CD4-positive, alpha-beta T cell (primary cell): Measurements from ENCODE around the gene TAF3. TPM values are rescaled to one million over a fixed set of nuclear protein-coding genes. Genes with fewer than 3 reads are reported as not detected.

Source experiments
- ATAC-seq: fragments of 200-7000 bp; cut with Tn5 transposase; one replicate; pipeline ENCODE4 v1.10.0; 2022; ENCODE audit warnings: mild to moderate bottlenecking; ENCODE audit not compliant: poor library complexity
- CTCF ChIA-PET: fragments of 350-600 bp; sonication (Branson Sonifier 250); formaldehyde crosslinking; loops from one replicate; lab custom pipeline; 2021; ENCODE audit warnings: antibody characterized with exemption, inconsistent platforms; lab: Charles Lee
- POLR2A ChIA-PET: fragments of 350-600 bp; sonication (Branson Sonifier 250); formaldehyde crosslinking; loops from one replicate; lab custom pipeline; 2021; ENCODE audit warnings: antibody characterized with exemption, inconsistent platforms; lab: Charles Lee
- DNase-seq, 14 experiments: peaks; one replicate each; pipeline ENCODE4 v3.0.0-alpha.2; 2013 to 2020; ENCODE audit warnings: mixed read lengths in 2 of 14
- H3K27ac ChIP-seq, 2 donors: one replicate each; pipeline versions ENCODE4 v1.5.1 to v1.7.0; 2013; ENCODE audit warnings: low read length in 2 of 2, low read depth in 1 of 2, mild to moderate bottlenecking in 1 of 2
- H3K27me3 ChIP-seq, 2 experiments: 1 replicate in 1 of 2; 2 replicates in 1 of 2; pipeline versions ENCODE4 v1.6.1 to v1.7.0; 2013; ENCODE audit warnings: low read length in 2 of 2, control low read depth in 1 of 2, mild to moderate bottlenecking in 1 of 2, moderate library complexity in 1 of 2; ENCODE audit not compliant: insufficient read depth in 2 of 2, control insufficient read depth in 1 of 2
- H3K36me3 ChIP-seq: one replicate; pipeline ENCODE4 v1.6.1; 2013; ENCODE audit warnings: low read length, control low read depth; ENCODE audit not compliant: insufficient read depth
- H3K4me1 ChIP-seq: one replicate; pipeline ENCODE4 v1.6.1; 2013; ENCODE audit warnings: low read length, control low read depth; ENCODE audit not compliant: insufficient read depth
- H3K4me3 ChIP-seq: one replicate; pipeline ENCODE4 v1.5.1; 2013; ENCODE audit warnings: mild to moderate bottlenecking, low read length, moderate library complexity
- H3K9me3 ChIP-seq, 2 experiments: 1 replicate in 1 of 2; 2 replicates in 1 of 2; pipeline versions ENCODE4 v1.6.1 to v1.7.0; 2013; ENCODE audit warnings: low read length in 2 of 2, mild to moderate bottlenecking in 2 of 2, control low read depth in 1 of 2, moderate library complexity in 1 of 2; ENCODE audit not compliant: control insufficient read depth in 1 of 2, insufficient read depth in 1 of 2
- H3K27ac Mint-ChIP-seq: one replicate; pipeline ENCODE4 v1.8.0; 2020; ENCODE audit warnings: mixed read lengths
- H3K27me3 Mint-ChIP-seq: one replicate; pipeline ENCODE4 v1.8.0; 2021; ENCODE audit warnings: mixed read lengths
- H3K36me3 Mint-ChIP-seq: one replicate; pipeline ENCODE4 v1.8.0; 2021; ENCODE audit warnings: low read depth, mixed read lengths
- H3K4me1 Mint-ChIP-seq: one replicate; pipeline ENCODE4 v1.8.0; 2021; ENCODE audit warnings: low read depth, mixed read lengths
- H3K4me3 Mint-ChIP-seq: one replicate; pipeline ENCODE4 v1.8.0; 2020; ENCODE audit warnings: mild to moderate bottlenecking, mixed read lengths
- H3K9me3 Mint-ChIP-seq: one replicate; pipeline ENCODE4 v1.8.0; 2020; ENCODE audit warnings: mixed read lengths
- CTCF ChIP-seq: fragments of 200-600 bp; IDR thresholded peaks from one replicate; pipeline ENCODE4 v1.8.0; 2022; ENCODE audit warnings: antibody characterized with exemption, mild to moderate bottlenecking
- intact Hi-C, 2 experiments: fragments of 100-400 bp; cut with DNase I in 1 of 2; cut with micrococcal nuclease in 1 of 2; formaldehyde crosslinking; loops; one replicate each; pipeline versions ENCODE4 v1.15.1 to v1.9.0; 2023 to 2025; cut with DNase I, micrococcal nuclease
- total RNA-seq, 174 experiments: library from RNA in 2 of 174; stranded (reverse) in 2 of 174; gene quantifications; one replicate each; pipeline ENCODE4 v1.2.3 and lab custom pipeline; 2021 to 2026

TAF3 gene
- total RNA-seq, 2 experiments from 2014 or later = 12.6 to 12.8 TPM

GRCh38 chr10:7856678-7857077 lies 38.4 kb downstream of the TAF3 start:
- CTCF ChIA-PET = interaction anchor here (1.2 kb wide), 1 partner anchor 10 kb away, joined by 3 read pairs; no protein-coding TSS in a partner anchor
- Mint-ChIP-seq H3K4me1 (peaks cover 61% of the 10 kb centered on the region), H3K27ac (no peak overlapping the region)

GRCh38 chr10:7857262-7857661 lies 39.0 kb downstream of the TAF3 start:
- CTCF ChIA-PET = interaction anchor here (1.2 kb wide), 1 partner anchor 10 kb away, joined by 3 read pairs; no protein-coding TSS in a partner anchor
- Histone ChIP-seq H3K36me3 (no peaks in the 10 kb centered on the region), H3K9me3 (peaks cover 13 to 16% of the 10 kb centered on the region in 2 experiments), H3K27ac (no peak overlapping the region), H3K27me3 (no peaks in the 10 kb centered on the region), H3K4me3 (no peak overlapping the region), H3K4me1 (no peaks in the 10 kb centered on the region)
- Mint-ChIP-seq H3K36me3 (peaks cover 57% of the 10 kb centered on the region), H3K4me1 (peaks cover 56% of the 10 kb centered on the region), H3K27me3 (no peaks in the 10 kb centered on the region), H3K27ac (no peak overlapping the region), H3K4me3 (no peak overlapping the region), H3K9me3 (peaks cover 9% of the 10 kb centered on the region)
- no peak for DNase-seq
- POLR2A ChIA-PET = interaction anchor here (0.7 kb wide), 1 partner anchor 199 kb away, joined by 3 read pairs; no protein-coding TSS in a partner anchor
- intact Hi-C loops = no loop called here
- ATAC-seq = no peak
- TF ChIP-seq CTCF = no peak

More at GRCh38 chr10:7856678-7857077, 38.4 kb downstream of the TAF3 start:
- no peak for ATAC-seq
- no peak overlapping the region for H3K4me3 ChIP-seq
- peaks cover 6% of the 10 kb centered on the region for H3K9me3 Mint-ChIP-seq
- no peaks in the 10 kb centered on the region for H3K4me1 ChIP-seq
- H3K27ac ChIP-seq = no peak overlapping the region
- no peaks in the 10 kb centered on the region for H3K27me3 Mint-ChIP-seq
- no peak for TF ChIP-seq CTCF
- DNase-seq = no peak
- POLR2A ChIA-PET = no interaction called here
- no peak overlapping the region for H3K4me3 Mint-ChIP-seq
- peaks cover 53% of the 10 kb centered on the region for H3K36me3 Mint-ChIP-seq
- no peaks in the 10 kb centered on the region for H3K36me3 ChIP-seq
- peaks cover 7 to 16% of the 10 kb centered on the region in 2 experiments for H3K9me3 ChIP-seq
- H3K27me3 ChIP-seq = no peaks in the 10 kb centered on the region
- intact Hi-C loops = no loop called here

- Mint-ChIP-seq H3K27ac (no peak overlapping the region), H3K4me1 (peaks cover 44% of the 10 kb centered on the region), H3K27me3 (no peaks in the 10 kb centered on the region), H3K36me3 (peaks cover 73% of the 10 kb centered on the region), H3K9me3 (peaks cover 12% of the 10 kb centered on the region), H3K4me3 (no peak overlapping the region)
- intact Hi-C loops = no loop called here
- no peaks in the 10 kb centered on the region for H3K27me3 ChIP-seq
- H3K36me3 ChIP-seq = no peaks in the 10 kb centered on the region
- H3K4me1 ChIP-seq = no peaks in the 10 kb centered on the region
- TF ChIP-seq CTCF = no peak
- ChIA-PET POLR2A (no interaction called here), CTCF (interaction anchor here (0.7 kb wide), 1 partner anchor 10 kb away, joined by 3 read pairs; no protein-coding TSS in a partner anchor)
- no peak overlapping the region for H3K27ac ChIP-seq
- ATAC-seq (no peak), DNase-seq (no peak)
- peaks cover 16% of the 10 kb centered on the region in 2 experiments for H3K9me3 ChIP-seq
- no peak overlapping the region for H3K4me3 ChIP-seq
Measured at GRCh38 chr10:7861509-7862120, 43.3 kb downstream of the TAF3 start.
